K562 (cell line): Measurements from ENCODE around the gene ACSS1. TPM values are rescaled to one million over a fixed set of nuclear protein-coding genes. Genes with fewer than 3 reads are reported as not detected.

Experiments used
- ATAC-seq: fragments of 200-7000 bp; cut with Tn5 transposase; 3 replicates; pipeline ENCODE4 v1.9.1; 2020; ENCODE audit warnings: moderate library complexity
- BruUV-seq: library from RNA; stranded (reverse); fragments of 400-500 nt; replicated peaks from 2 replicates; lab custom pipeline; 2021; lab: Mats Ljungman, UMichigan
- CTCF ChIA-PET: fragments of 300-600 bp; formaldehyde crosslinking; extraction: SDS; loops from one replicate; lab custom pipeline; 2021; ENCODE audit warnings: low intra/inter-chr PET ratio; lab: Yijun Ruan, JAX
- POLR2A ChIA-PET: fragments of 300-600, 350-650 bp; sonication (Branson Sonifier 250); formaldehyde crosslinking; extraction: SDS; loops from one replicate; lab custom pipeline; 2021; ENCODE audit warnings: antibody characterized with exemption, inconsistent platforms; lab: Yijun Ruan, JAX
- DNase-seq, 4 experiments: peaks; one replicate each; pipeline versions ENCODE4 v3.0.0 to v3.0.0-alpha.2; 2011 to 2018; ENCODE audit warnings: low spot score in 3 of 4, mixed read lengths in 3 of 4; ENCODE audit errors: extremely low read depth in 1 of 4
- FAIRE-seq: peaks from 2 replicates; lab custom pipeline; 2011; peaks lifted over from hg19 to GRCh38; lab: Jason Lieb, UNC
- H2AFZ ChIP-seq: 2 replicates; pipeline ENCODE4 v1.6.0; 2011; ENCODE audit warnings: low read depth, low read length, control low read depth, inconsistent platforms
- H3K27ac ChIP-seq: fragments of 200-600 bp; 3 replicates; pipeline ENCODE4 v1.8.0; 2011; ENCODE audit warnings: low read depth, mild to moderate bottlenecking, control low read depth, inconsistent platforms, low read length, moderate library complexity, mixed read lengths; ENCODE audit errors: extremely low read depth
- H3K27me3 ChIP-seq, 2 experiments: fragments of 300-600 bp in 1 of 2; 2 replicates in 1 of 2; 3 replicates in 1 of 2; pipeline versions ENCODE4 v1.6.0 to v1.8.0; 2011; ENCODE audit warnings: inconsistent platforms in 2 of 2, low read length in 2 of 2, mild to moderate bottlenecking in 1 of 2, mixed read lengths in 1 of 2, moderate library complexity in 1 of 2; ENCODE audit not compliant: control insufficient read depth in 2 of 2, insufficient read depth in 2 of 2
- H3K36me3 ChIP-seq: fragments of 300-600 bp; 3 replicates; pipeline ENCODE4 v1.8.0; 2011; ENCODE audit warnings: mild to moderate bottlenecking, low read length, inconsistent platforms; ENCODE audit not compliant: control insufficient read depth, insufficient read depth
- H3K4me1 ChIP-seq, 2 experiments: fragments of 200-600 bp in 1 of 2; replicated peaks in 1 of 2; 2 replicates in 1 of 2; 3 replicates in 1 of 2; pipeline versions ENCODE4 v1.5.1 to v1.8.0; 2011; ENCODE audit warnings: inconsistent platforms in 2 of 2, low read length in 2 of 2, mild to moderate bottlenecking in 1 of 2, mixed read lengths in 1 of 2, moderate library complexity in 1 of 2; ENCODE audit not compliant: control insufficient read depth in 2 of 2, insufficient read depth in 2 of 2
- H3K4me2 ChIP-seq: 2 replicates; pipeline ENCODE4 v1.6.1; 2011; ENCODE audit warnings: low read length, control low read depth, inconsistent platforms, mixed read lengths; ENCODE audit not compliant: insufficient read depth
- H3K4me3 ChIP-seq: fragments of 200-600 bp; sonication (generic), shearing (Covaris generic); 2 replicates; pipeline ENCODE4 v1.5.1; 2016; ENCODE audit warnings: control low read depth, inconsistent platforms
- H3K79me2 ChIP-seq: fragments of 200-600 bp; 3 replicates; pipeline ENCODE4 v1.8.0; 2011; ENCODE audit warnings: low read length, inconsistent platforms; ENCODE audit not compliant: control insufficient read depth, insufficient read depth
- H3K9ac ChIP-seq, 2 experiments: 2 replicates each; pipeline versions ENCODE4 v1.6.0 to v1.6.1; 2011; ENCODE audit warnings: low read depth in 2 of 2, low read length in 2 of 2, control low read depth in 1 of 2, inconsistent platforms in 1 of 2, mild to moderate bottlenecking in 1 of 2, mixed read lengths in 1 of 2; ENCODE audit not compliant: insufficient read depth in 1 of 2
- H3K9me1 ChIP-seq: one replicate; pipeline ENCODE4 v1.6.0; 2011; ENCODE audit warnings: inconsistent platforms, mild to moderate bottlenecking, low read length, moderate library complexity; ENCODE audit not compliant: control insufficient read depth, insufficient read depth
- H3K9me3 ChIP-seq: replicated peaks from 2 replicates; pipeline ENCODE4 v1.5.1; 2011; ENCODE audit warnings: low read depth, low read length, inconsistent platforms; ENCODE audit not compliant: control insufficient read depth, insufficient read depth
- H4K20me1 ChIP-seq: replicated peaks from 2 replicates; pipeline ENCODE4 v1.6.1; 2011; ENCODE audit warnings: low read length, inconsistent platforms, mixed read lengths; ENCODE audit not compliant: control insufficient read depth, insufficient read depth
- KLF13 ChIP-seq: fragments of 450-650 bp; IDR thresholded peaks from 2 replicates; pipeline ENCODE4 v1.6.1; 2016; ENCODE audit warnings: missing genetic modification characterization, low read depth, mild to moderate bottlenecking, missing compliant biosample characterization, moderate library complexity, borderline replicate concordance
- POU5F1 ChIP-seq: fragments of 150-350 bp; IDR thresholded peaks from 2 replicates; pipeline ENCODE4 v1.6.1; 2014; ENCODE audit warnings: borderline replicate concordance, low read length, low read depth, mild to moderate bottlenecking; ENCODE audit not compliant: partially characterized antibody
- ZEB2 ChIP-seq: fragments of 450-650 bp; IDR thresholded peaks from 2 replicates; pipeline ENCODE4 v1.6.1; 2016
- WGBS: fragments of 100-300 bp; shearing (Covaris generic); methylation state at CpG from one replicate; pipeline ENCODE4 v1.1.6; 2016; ENCODE audit warnings: low coverage, mixed read lengths; ENCODE audit not compliant: insufficient coverage; ENCODE audit errors: missing lambda C conversion rate; 5-methylcytosine and 5-hydroxymethylcytosine counted together
- in situ Hi-C: fragments of 300-500 bp; cut with MboI; formaldehyde crosslinking; loops from 4 replicates; pipeline ENCODE4 v1.15.0; 2018; ENCODE audit warnings: inconsistent platforms, mixed read lengths
- intact Hi-C: fragments of 100-400 bp; cut with micrococcal nuclease; formaldehyde crosslinking; loops from 2 replicates; pipeline ENCODE4 v1.14.2; 2022
- polyA plus RNA-seq, 8 experiments: library from polyadenylated mRNA; depleted of rRNA in 4 of 8; stranded (reverse) in 5 of 8; unstranded in 3 of 8; fragments of >200 nt; fragmentation: Nextera tagmentation in 2 of 8; fragmentation: Illumina TruSeq in 1 of 8; extraction: Ambion mirVana in 2 of 8; extraction: Trizol in 1 of 8; gene quantifications; 2 replicates each; pipeline versions ENCODE4 v1.2.1 to v1.2.3, GENCODE V29; 2011 to 2014; ENCODE audit warnings: inconsistent platforms in 1 of 8, missing spikeins in 1 of 8
- total RNA-seq, 7 experiments: library from RNA; depleted of rRNA in 6 of 7; stranded (reverse); fragments of >200 nt in 6 of 7; fragmentation: Illumina TruSeq in 2 of 7; extraction: Trizol in 2 of 7; gene quantifications; 2 replicates each; pipeline versions ENCODE4 v1.2.1 to v1.2.3, GENCODE V29; 2011 to 2021; ENCODE audit warnings: low replicate concordance in 1 of 7
- TF ChIP-seq, protein P1 (sequence below): sonication (generic); formaldehyde crosslinking; IDR thresholded peaks from 2 replicates; pipeline ENCODE4 v1.8.0; 2023; ENCODE audit warnings: mild to moderate bottlenecking, missing genetic modification reagents
- TF ChIP-seq, protein P2 (sequence below): sonication (generic); formaldehyde crosslinking; IDR thresholded peaks from 2 replicates; pipeline ENCODE4 v1.8.1; 2023; ENCODE audit warnings: mild to moderate bottlenecking, missing genetic modification reagents
- TF ChIP-seq, protein P3 (sequence below): fragments of 250-450 bp; sonication (Bioruptor Pico); IDR thresholded peaks from 2 replicates; pipeline ENCODE4 v1.4.0; 2020; ENCODE audit warnings: mild to moderate bottlenecking, moderate library complexity

Gene ACSS1
- total and polyA plus RNA-seq, 9 of the 15 experiments (the other 6 are each of a cell fraction or from before 2014, with no cell fraction given): 0.07 to 2.1 (median 0.27) TPM; not detected in 3

DNA sequence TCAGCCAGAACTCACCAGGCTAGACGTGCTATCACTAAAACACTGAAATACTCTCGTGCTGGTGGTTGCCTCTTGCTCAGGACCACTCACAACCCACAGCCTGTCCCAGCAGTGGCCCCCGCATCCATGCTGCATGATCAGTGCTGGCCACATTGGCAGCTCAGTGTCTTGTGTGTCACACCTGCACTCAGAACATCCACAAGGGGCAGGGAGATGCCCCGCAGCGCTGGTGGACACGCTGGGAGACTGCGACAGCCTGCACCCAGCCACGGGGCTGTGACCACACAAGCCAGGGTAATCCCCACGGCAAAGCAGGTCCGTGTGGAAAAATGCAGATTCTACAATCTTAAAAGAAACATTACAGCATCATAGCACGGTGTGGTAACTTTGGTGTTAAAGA is 41.5 kb downstream of the ACSS1 start (continued):
- TF ChIP-seq, protein P1, sequence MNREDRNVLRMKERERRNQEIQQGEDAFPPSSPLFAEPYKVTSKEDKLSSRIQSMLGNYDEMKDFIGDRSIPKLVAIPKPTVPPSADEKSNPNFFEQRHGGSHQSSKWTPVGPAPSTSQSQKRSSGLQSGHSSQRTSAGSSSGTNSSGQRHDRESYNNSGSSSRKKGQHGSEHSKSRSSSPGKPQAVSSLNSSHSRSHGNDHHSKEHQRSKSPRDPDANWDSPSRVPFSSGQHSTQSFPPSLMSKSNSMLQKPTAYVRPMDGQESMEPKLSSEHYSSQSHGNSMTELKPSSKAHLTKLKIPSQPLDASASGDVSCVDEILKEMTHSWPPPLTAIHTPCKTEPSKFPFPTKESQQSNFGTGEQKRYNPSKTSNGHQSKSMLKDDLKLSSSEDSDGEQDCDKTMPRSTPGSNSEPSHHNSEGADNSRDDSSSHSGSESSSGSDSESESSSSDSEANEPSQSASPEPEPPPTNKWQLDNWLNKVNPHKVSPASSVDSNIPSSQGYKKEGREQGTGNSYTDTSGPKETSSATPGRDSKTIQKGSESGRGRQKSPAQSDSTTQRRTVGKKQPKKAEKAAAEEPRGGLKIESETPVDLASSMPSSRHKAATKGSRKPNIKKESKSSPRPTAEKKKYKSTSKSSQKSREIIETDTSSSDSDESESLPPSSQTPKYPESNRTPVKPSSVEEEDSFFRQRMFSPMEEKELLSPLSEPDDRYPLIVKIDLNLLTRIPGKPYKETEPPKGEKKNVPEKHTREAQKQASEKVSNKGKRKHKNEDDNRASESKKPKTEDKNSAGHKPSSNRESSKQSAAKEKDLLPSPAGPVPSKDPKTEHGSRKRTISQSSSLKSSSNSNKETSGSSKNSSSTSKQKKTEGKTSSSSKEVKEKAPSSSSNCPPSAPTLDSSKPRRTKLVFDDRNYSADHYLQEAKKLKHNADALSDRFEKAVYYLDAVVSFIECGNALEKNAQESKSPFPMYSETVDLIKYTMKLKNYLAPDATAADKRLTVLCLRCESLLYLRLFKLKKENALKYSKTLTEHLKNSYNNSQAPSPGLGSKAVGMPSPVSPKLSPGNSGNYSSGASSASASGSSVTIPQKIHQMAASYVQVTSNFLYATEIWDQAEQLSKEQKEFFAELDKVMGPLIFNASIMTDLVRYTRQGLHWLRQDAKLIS (CRISPR knock-in tag): no peak
- TF ChIP-seq ZEB2: no peak

DNA sequence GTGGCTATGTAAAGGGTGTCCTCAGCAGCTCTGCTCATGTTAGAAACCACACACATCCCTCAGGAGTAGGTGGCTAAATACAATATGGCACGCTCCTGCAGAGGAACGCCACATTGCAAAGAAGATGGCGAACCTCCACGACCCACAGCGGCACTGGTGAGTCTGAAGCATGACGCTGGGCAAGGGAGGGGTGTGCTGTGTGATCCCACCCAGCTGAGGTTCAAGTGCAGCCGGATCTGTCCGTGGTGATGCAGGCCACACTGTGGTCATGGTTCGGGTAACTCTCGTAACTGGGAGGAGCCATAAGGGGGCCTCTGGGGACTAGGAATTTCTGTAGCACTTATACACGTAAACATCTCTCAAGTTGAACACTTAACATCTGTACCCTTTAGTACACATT is 42.0 kb downstream of the ACSS1 start:
- WGBS: 0% methylated on average over 10 of the region's 11 CpGs
- Histone ChIP-seq H3K4me3 (no peak overlapping the region), H3K27ac (no peak overlapping the region), H3K4me1 (no peaks in the 10 kb centered on the region), H3K9me1 (no peaks in the 10 kb centered on the region), H4K20me1 (no peaks in the 10 kb centered on the region; the same call in 1 of the 2 replicates), H3K4me2 (no peak overlapping the region), H3K36me3 (no peaks in the 10 kb centered on the region), H3K9ac (no peak overlapping the region), H3K79me2 (no peaks in the 10 kb centered on the region), H3K9me3 (no peaks in the 10 kb centered on the region), H3K27me3 (peaks cover 3 to 66% of the 10 kb centered on the region in 2 experiments), H2AFZ (no peak overlapping the region)
- ATAC-seq: no peak; the same call in 2 of the 3 replicates
- ChIA-PET CTCF (no interaction called here), POLR2A (no interaction called here)
- no TSS peak for BruUV-seq
- DNase-seq: no peak
- FAIRE-seq: no peak
- TF ChIP-seq KLF13: no peak
- TF ChIP-seq, protein P2, sequence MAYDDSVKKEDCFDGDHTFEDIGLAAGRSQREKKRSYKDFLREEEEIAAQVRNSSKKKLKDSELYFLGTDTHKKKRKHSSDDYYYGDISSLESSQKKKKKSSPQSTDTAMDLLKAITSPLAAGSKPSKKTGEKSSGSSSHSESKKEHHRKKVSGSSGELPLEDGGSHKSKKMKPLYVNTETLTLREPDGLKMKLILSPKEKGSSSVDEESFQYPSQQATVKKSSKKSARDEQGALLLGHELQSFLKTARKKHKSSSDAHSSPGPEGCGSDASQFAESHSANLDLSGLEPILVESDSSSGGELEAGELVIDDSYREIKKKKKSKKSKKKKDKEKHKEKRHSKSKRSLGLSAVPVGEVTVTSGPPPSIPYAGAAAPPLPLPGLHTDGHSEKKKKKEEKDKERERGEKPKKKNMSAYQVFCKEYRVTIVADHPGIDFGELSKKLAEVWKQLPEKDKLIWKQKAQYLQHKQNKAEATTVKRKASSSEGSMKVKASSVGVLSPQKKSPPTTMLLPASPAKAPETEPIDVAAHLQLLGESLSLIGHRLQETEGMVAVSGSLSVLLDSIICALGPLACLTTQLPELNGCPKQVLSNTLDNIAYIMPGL: no peak
- TF ChIP-seq, protein P3, sequence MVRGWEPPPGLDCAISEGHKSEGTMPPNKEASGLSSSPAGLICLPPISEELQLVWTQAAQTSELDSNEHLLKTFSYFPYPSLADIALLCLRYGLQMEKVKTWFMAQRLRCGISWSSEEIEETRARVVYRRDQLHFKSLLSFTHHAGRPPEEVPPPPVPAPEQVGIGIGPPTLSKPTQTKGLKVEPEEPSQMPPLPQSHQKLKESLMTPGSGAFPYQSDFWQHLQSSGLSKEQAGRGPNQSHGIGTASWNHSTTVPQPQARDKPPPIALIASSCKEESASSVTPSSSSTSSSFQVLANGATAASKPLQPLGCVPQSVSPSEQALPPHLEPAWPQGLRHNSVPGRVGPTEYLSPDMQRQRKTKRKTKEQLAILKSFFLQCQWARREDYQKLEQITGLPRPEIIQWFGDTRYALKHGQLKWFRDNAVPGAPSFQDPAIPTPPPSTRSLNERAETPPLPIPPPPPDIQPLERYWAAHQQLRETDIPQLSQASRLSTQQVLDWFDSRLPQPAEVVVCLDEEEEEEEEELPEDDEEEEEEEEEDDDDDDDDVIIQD: no peak
- no peak for TF ChIP-seq POU5F1
- intact Hi-C loops (no loop called here), in situ Hi-C loops (no loop called here)
